SK-MEL-5 (cell line): Measurements from ENCODE around the gene DTNA. TPM values are rescaled to one million over a fixed set of nuclear protein-coding genes. Genes with fewer than 3 reads are reported as not detected.
"Not testable (repeated sequence)": the region's sequence is repeated elsewhere in the genome, so short reads cannot be mapped to it uniquely, and the experiment has no call there.

ENCODE experiments used
- DNase-seq: peaks from one replicate; pipeline ENCODE4 v3.0.0-alpha.2; 2016; ENCODE audit warnings: low read depth, low spot score
- in situ Hi-C: cut with HindIII; loops from 2 replicates; pipeline ENCODE4 v1.10.0; 2016; ENCODE audit warnings: low sequenced_read_pairs, high pct_unique_total_duplicates, low pct_unique_long_range_greater_than_20kb
- polyA plus RNA-seq, 2 experiments: library from polyadenylated mRNA; depleted of rRNA; stranded (reverse); fragments of >200 nt; gene quantifications; 2 replicates each; pipeline ENCODE4 v1.2.3, GENCODE V29; 2015
- total RNA-seq: library from RNA; depleted of rRNA; stranded (reverse); fragments of >200 nt; shearing (Covaris generic); gene quantifications from 2 replicates; pipeline ENCODE4 v1.2.3, GENCODE V29; 2014; rRNA removed

DTNA gene
- 2.8 and 3.6 TPM in 2 replicates for total RNA-seq
- polyA plus RNA-seq (2015; cell fraction: cytosol; rRNA removed), result 2.8 and 3.3 TPM in 2 replicates
- polyA plus RNA-seq (2015; cell fraction: nucleus; rRNA removed), result 1.0 and 3.4 TPM in 2 replicates

GRCh38 chr18:34709750-34710441, at the start of gene DTNA:
TSS of gene DTNA (plus strand) at chr18:34710298. CDS start at chr18:34755977, 45,679 bp downstream.
- DNase-seq, result peak; percentile 65
- in situ Hi-C loops, result no loop called here

GRCh38 chr18:34660572-34660971, 49.5 kb upstream of the DTNA start:
- in situ Hi-C loops, result no loop called here
- DNase-seq, result no peak

GRCh38 chr18:34661464-34662087, 48.5 kb upstream of the DTNA start:
- in situ Hi-C loops, result no loop called here
- DNase-seq, result peak; percentile 66

GRCh38 chr18:34676816-34677574, 33.1 kb upstream of the DTNA start:
- DNase-seq, result no peak
- in situ Hi-C loops, result no loop called here

GRCh38 chr18:34689750-34690149, 20.3 kb upstream of the DTNA start:
- DNase-seq, in situ Hi-C loops: not testable (repeated sequence)

- DNase-seq, result no peak
- in situ Hi-C loops, result no loop called here
Observed at GRCh38 chr18:34691614-34692013, 18.5 kb upstream of the DTNA start.

- in situ Hi-C loops, result no loop called here
- DNase-seq, result no peak
Observed at GRCh38 chr18:34694591-34695165, 15.4 kb upstream of the DTNA start.

- no peak for DNase-seq
- in situ Hi-C loops, result no loop called here
Observed at GRCh38 chr18:34695310-34695709, 14.8 kb upstream of the DTNA start.

GRCh38 chr18:34696671-34697070, 13.4 kb upstream of the DTNA start:
- in situ Hi-C loops, result no loop called here
- no peak for DNase-seq

- in situ Hi-C loops, result no loop called here
- no peak for DNase-seq
Observed at GRCh38 chr18:34697233-34697632, 12.9 kb upstream of the DTNA start.

GRCh38 chr18:34697891-34698290, 12.2 kb upstream of the DTNA start:
- in situ Hi-C loops, result no loop called here
- DNase-seq, result no peak

GRCh38 chr18:34701911-34702310, 8.2 kb upstream of the DTNA start:
- in situ Hi-C loops, result no loop called here
- no peak for DNase-seq

GRCh38 chr18:34702814-34703213, 7.3 kb upstream of the DTNA start:
- in situ Hi-C loops, result no loop called here
- DNase-seq, result no peak

- no peak for DNase-seq
- in situ Hi-C loops, result no loop called here
Observed at GRCh38 chr18:34704074-34704473, 6.0 kb upstream of the DTNA start.

- DNase-seq, result no peak
- in situ Hi-C loops, result no loop called here
Observed at GRCh38 chr18:34704823-34705222, 5.3 kb upstream of the DTNA start.

GRCh38 chr18:34707670-34708069, 2.4 kb upstream of the DTNA start:
- in situ Hi-C loops, result no loop called here
- peak; percentile 34 for DNase-seq

- in situ Hi-C loops, result no loop called here
- no peak for DNase-seq
Observed at GRCh38 chr18:34709104-34709503, 994 bp upstream of the DTNA start.

GRCh38 chr18:34710458-34710914, 388 bp downstream of the DTNA start:
- in situ Hi-C loops, result no loop called here
- no peak for DNase-seq
